Activated naive CD4-positive, alpha-beta T cell treated with anti-CD3 and anti-CD28 coated beads for 36 hours (primary cell): ENCODE measurements around the gene MRPL50. TPM values are rescaled to one million over a fixed set of nuclear protein-coding genes. Genes with fewer than 3 reads are reported as not detected.

Source experiments
- CTCF ChIA-PET: fragments of 350-600 bp; sonication (Branson Sonifier 250); formaldehyde crosslinking; loops from one replicate; lab custom pipeline; 2021; ENCODE audit warnings: antibody characterized with exemption; lab: Charles Lee
- DNase-seq: peaks from one replicate; pipeline ENCODE4 v3.0.0-alpha.2; 2020
- H3K27ac Mint-ChIP-seq: one replicate; pipeline ENCODE4 v1.8.0; 2021; ENCODE audit warnings: mild to moderate bottlenecking, mixed read lengths
- H3K27me3 Mint-ChIP-seq: one replicate; pipeline ENCODE4 v1.8.0; 2021; ENCODE audit warnings: low read depth, mixed read lengths
- H3K36me3 Mint-ChIP-seq: one replicate; pipeline ENCODE4 v1.8.0; 2021; ENCODE audit warnings: low read depth, mixed read lengths
- H3K4me1 Mint-ChIP-seq: one replicate; pipeline ENCODE4 v1.8.0; 2021; ENCODE audit warnings: low read depth, mixed read lengths
- H3K4me3 Mint-ChIP-seq: one replicate; pipeline ENCODE4 v1.8.0; 2021; ENCODE audit warnings: mild to moderate bottlenecking, moderate library complexity, mixed read lengths
- H3K9me3 Mint-ChIP-seq: one replicate; pipeline ENCODE4 v1.8.0; 2021; ENCODE audit warnings: mixed read lengths
- intact Hi-C: fragments of 100-400 bp; cut with micrococcal nuclease; formaldehyde crosslinking; loops from one replicate; pipeline ENCODE4 v1.15.1; 2023
- total RNA-seq, 2 experiments: library from RNA; stranded (reverse); gene quantifications; one replicate each; pipeline ENCODE4 v1.2.3, GENCODE V29; 2021

MRPL50 gene
- total RNA-seq, result 10 to 100 TPM; 13.2 to 14.3 TPM

DNA sequence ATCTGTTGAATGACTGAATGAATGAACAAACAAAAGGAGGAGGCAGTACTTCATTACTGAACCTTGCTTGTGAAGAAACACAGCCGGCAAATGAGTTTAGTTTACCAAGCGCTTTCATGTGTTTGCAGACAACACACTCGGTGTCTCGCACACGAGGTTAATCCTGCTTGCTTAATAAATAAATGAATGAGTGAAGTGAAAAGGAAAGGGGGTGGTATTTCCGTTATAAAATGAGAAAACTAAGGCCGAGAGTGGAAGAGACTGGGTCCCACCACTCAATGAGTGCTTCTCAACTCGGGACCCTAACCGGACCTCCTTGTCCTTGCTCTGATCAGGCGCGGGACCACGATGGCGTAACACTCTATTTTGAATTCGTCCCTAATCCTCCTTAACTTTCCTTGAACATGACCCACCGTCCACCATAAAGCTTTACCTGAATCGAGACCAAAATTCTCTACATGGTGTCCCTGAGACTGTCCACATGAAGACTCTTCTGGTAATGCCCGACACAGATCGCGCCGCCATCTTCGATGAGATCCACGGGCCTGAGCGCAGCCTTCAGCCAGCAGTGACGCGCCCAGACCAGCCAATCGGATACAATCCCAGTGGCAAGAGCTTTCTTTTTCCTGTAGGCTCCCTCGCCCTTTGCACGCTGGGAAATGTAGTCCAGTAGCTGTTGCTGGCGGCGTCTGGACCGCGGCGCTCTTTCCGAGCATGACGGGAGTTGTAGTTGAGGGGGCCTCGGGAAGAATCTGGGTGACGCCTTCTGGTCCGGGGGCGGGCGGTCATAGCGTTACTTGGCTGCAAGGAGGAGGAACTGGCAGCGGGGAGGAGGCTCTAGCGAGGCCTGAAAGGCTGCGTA is at the start of gene MRPL50, which contains the start of gene ZNF189:
TSS of gene MRPL50 (minus strand) at position 551 of the 862 bp plus-strand sequence. CDS start at position 525, 26 bp downstream.
TSS of gene ZNF189 (plus strand) at position 784 of the 862 bp plus-strand sequence. CDS start 306 bp downstream, outside the sequence.
- Mint-ChIP-seq H3K27ac (peak within 1 kb of the TSS; percentile 97), H3K27me3 (no peaks in the 10 kb centered on the region), H3K4me3 (peak within 1 kb of the TSS; percentile 92), H3K36me3 (peaks cover 72% of the 10 kb centered on the region), H3K4me1 (peaks cover 66% of the 10 kb centered on the region), H3K9me3 (peaks cover 15% of the 10 kb centered on the region)
- DNase-seq, result peak; percentile 99
- CTCF ChIA-PET, result interaction anchor here (1.2 to 2.2 kb wide), 2 partner anchors 10 to 136 kb away, joined by 3 to 9 read pairs; no protein-coding TSS in a partner anchor
- intact Hi-C loops, result loop anchor here (1.0 to 5.0 kb wide), 10 partner anchors 51 to 1578 kb away; partner anchors contain the start of genes INVS, MSANTD3, RNF20 and STX17

DNA sequence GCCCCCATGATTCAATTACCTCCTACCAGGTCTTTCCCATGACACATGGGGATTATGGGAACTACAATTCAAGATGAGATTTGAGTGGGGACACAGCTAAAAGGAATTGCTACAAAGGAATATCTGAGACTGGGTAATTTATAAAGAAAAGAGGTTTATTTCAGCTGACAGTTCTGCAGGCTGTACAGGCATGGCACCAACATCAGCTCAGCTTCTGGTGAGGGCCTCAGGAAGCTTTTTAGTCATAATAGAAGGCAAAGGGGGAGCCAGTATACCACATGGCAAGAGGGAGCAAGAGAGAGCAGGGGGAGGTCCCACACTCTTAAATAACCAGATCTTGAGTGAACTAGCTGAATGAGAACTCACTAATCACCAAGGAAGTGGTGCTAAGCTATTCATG is 48.3 kb upstream of the MRPL50 start:
- DNase-seq, result no peak
- intact Hi-C loops, result no loop called here
- H3K27me3 Mint-ChIP-seq, result peaks cover 54% of the 10 kb centered on the region
- no peak overlapping the region for H3K4me3 Mint-ChIP-seq
- peaks cover 9% of the 10 kb centered on the region for H3K4me1 Mint-ChIP-seq
- CTCF ChIA-PET, result no interaction called here
- H3K9me3 Mint-ChIP-seq, result peaks cover 2% of the 10 kb centered on the region
- H3K27ac Mint-ChIP-seq, result no peak overlapping the region
- no peaks in the 10 kb centered on the region for H3K36me3 Mint-ChIP-seq

DNA sequence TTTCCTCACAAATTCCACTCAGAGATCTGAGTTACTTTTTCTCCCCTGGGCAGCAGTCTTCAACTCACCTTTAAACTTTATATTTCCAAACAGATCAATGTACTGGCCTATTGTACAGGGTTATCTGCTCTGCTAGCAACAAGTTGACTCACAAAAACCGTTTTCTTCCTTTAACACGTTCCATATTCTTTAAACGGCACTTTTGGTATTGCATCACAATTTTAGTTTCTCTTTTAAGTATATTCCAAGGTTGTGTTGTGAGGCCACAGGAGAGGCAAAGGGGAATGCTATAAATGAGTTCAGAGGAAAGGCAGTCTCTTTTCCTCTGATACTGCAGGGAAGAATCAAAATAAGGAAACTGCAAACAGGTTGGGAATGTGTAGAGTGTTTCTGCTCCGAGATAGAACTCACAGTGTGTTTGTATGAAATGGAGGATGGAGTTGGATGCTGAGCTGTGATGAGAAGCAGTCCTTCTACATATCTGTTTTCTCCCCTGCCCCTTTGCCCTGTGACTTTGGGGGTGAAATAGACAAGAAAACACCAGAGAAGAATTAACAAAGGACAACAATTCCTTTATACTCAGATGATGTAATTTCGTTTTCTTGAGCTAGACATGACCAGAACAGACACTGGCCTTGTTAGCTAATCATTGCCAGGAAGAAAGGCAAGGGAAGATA is 47.1 kb upstream of the MRPL50 start:
- H3K4me1 Mint-ChIP-seq, result peaks cover 9% of the 10 kb centered on the region
- DNase-seq, result no peak
- H3K4me3 Mint-ChIP-seq, result no peak overlapping the region
- H3K27ac Mint-ChIP-seq, result no peak overlapping the region
- intact Hi-C loops, result no loop called here
- no peaks in the 10 kb centered on the region for H3K9me3 Mint-ChIP-seq
- no peaks in the 10 kb centered on the region for H3K36me3 Mint-ChIP-seq
- H3K27me3 Mint-ChIP-seq, result peaks cover 48% of the 10 kb centered on the region
- CTCF ChIA-PET, result interaction anchor here (0.7 kb wide), 2 partner anchors 13 to 88 kb away, joined by 3 to 4 read pairs; no protein-coding TSS in a partner anchor

DNA sequence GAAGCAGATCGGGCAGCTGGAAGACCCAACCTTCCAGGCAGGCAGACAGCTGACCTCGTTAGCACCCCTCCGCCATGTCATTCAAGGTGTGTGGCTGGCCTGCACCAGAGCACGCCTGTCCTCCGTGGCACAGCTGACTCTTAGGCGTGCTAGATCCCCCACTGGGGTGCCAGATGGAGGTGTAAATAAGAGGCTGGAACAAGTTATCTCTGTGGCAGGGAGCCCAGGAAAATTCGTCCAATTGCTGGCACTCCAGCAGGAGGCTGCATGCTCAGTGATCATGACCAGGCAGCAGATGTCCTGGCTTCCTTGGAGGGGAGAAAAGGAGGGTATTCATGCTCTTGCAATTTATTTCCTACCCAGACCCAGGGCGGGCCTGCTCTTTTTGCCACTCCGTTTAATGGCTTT is 45.0 kb upstream of the MRPL50 start:
- Mint-ChIP-seq H3K27me3 (peaks cover 44% of the 10 kb centered on the region), H3K4me3 (no peak overlapping the region), H3K27ac (no peak overlapping the region), H3K4me1 (no peaks in the 10 kb centered on the region), H3K9me3 (no peaks in the 10 kb centered on the region), H3K36me3 (no peaks in the 10 kb centered on the region)
- intact Hi-C loops, result no loop called here
- CTCF ChIA-PET, result no interaction called here
- no peak for DNase-seq

DNA sequence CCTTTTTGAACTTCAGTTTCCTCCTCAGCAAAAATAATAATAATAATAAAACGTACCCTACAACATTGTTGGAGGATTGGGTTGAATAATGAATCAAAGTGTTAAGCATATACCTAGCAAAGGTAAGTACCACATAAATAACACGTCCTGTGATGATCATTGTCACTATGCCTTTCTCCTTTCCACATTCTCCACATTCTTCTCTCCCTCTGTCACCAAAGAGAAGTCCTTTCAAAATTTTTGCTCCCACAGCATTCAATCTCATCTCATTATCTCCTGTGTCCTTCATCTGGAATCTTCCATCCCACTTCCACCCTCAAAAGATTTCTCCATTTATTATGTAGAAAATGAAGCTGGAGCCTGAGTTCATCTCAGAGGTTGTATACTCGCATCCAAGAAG is 44.3 kb upstream of the MRPL50 start:
- Mint-ChIP-seq H3K27me3 (peaks cover 42% of the 10 kb centered on the region), H3K4me3 (no peak overlapping the region), H3K9me3 (no peaks in the 10 kb centered on the region), H3K36me3 (no peaks in the 10 kb centered on the region), H3K27ac (no peak overlapping the region), H3K4me1 (no peaks in the 10 kb centered on the region)
- DNase-seq, result no peak
- intact Hi-C loops, result no loop called here
- CTCF ChIA-PET, result no interaction called here

DNA sequence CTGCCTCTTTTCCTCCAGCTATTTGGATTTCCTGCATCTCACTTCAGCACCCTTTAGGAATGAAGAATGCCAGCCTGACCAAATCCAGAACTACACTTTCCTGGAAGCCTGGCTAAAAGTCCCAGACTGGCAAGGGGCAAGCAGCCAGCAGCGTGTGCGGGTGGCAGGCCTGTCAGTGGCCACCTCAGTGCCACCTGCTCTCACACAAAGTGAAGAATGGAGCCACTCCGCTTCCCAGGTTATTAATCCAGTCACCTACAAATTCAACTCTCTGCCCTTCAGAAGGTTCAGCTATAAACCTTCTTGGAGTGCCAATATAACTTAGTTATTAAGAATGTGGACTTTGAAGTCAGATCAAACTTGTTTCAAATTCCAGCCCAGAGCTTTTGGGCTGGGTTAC is 43.9 kb upstream of the MRPL50 start:
- no peak overlapping the region for H3K27ac Mint-ChIP-seq
- no peaks in the 10 kb centered on the region for H3K36me3 Mint-ChIP-seq
- CTCF ChIA-PET, result no interaction called here
- no peak for DNase-seq
- no peaks in the 10 kb centered on the region for H3K9me3 Mint-ChIP-seq
- intact Hi-C loops, result no loop called here
- H3K4me1 Mint-ChIP-seq, result no peaks in the 10 kb centered on the region
- H3K4me3 Mint-ChIP-seq, result no peak overlapping the region
- peaks cover 42% of the 10 kb centered on the region for H3K27me3 Mint-ChIP-seq

DNA sequence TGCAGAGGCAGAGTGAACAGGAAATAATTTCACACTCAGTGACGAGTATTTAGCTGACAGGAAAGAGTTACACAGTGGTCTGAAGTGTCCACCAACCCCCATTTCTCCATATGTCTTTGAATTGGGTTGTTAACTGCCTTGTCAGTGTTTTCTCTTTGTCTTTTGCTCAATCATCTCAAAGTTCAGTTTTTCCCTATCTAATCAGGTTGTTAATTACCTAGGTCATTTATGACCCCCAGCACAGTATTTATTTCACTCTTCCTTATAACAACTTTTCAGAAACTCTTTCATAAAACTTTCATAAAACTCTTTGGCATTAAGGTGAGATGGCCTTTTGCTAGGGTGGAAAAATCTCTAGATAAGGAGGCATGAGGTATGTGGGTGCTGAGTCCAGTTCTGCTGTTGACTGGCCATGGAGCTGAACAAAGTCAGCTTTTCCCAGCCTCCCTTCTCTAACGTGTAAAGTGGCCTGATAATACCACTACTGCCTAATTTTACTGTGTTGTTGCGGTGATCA is 42.4 kb upstream of the MRPL50 start:
- Mint-ChIP-seq H3K4me1 (no peaks in the 10 kb centered on the region), H3K27me3 (peaks cover 38% of the 10 kb centered on the region)
- CTCF ChIA-PET, result no interaction called here

DNA sequence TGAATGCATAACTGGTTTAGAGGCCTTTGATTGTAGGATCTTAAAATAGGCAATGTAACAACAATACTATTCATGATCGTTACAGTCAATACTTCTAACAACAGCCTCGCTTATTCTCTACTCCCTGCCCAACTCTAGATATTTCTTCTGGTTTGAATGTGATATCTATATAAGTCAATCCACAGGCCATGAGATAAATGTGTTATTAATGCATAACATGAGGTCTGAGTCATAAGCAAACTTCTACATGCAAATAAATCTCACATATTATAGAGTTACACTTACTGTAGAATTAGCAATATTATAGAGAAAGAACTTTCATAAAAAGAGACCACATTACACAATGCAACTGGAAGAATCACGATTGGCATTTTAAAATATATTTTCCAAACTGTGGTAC is 40.1 kb upstream of the MRPL50 start:
- no peaks in the 10 kb centered on the region for H3K9me3 Mint-ChIP-seq
- H3K4me3 Mint-ChIP-seq, result no peak overlapping the region
- intact Hi-C loops, result no loop called here
- H3K27ac Mint-ChIP-seq, result no peak overlapping the region
- H3K36me3 Mint-ChIP-seq, result no peaks in the 10 kb centered on the region
- peaks cover 27% of the 10 kb centered on the region for H3K27me3 Mint-ChIP-seq
- no peak for DNase-seq
- CTCF ChIA-PET, result no interaction called here
- peaks cover 2% of the 10 kb centered on the region for H3K4me1 Mint-ChIP-seq

More for the DNA sequence above, 42.4 kb upstream of the MRPL50 start:
- H3K4me3 Mint-ChIP-seq, result no peak overlapping the region
- no peak overlapping the region for H3K27ac Mint-ChIP-seq
- no peaks in the 10 kb centered on the region for H3K9me3 Mint-ChIP-seq
- no peaks in the 10 kb centered on the region for H3K36me3 Mint-ChIP-seq
- intact Hi-C loops, result no loop called here
- DNase-seq, result no peak

DNA sequence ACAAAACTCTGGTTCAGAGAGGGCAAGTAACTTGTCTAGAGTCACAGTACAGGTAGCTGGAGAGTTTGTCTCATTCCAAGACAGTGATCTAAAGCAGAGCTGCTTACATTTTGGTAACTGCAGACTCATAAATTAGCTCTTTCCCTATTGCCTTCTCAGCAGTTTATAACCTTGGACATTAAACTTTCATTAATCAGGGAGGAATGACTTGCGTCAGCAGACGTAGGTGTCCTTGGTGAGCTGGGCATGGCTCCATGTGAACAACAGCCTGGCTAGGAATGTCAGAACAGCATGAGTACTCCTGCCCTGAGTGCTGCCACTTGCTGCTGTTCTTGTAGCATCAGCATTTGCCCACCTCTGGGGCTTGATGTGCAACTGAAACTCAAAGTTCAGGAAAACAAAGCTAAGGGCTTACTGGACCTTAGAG is 39.4 kb upstream of the MRPL50 start:
- no peak overlapping the region for H3K27ac Mint-ChIP-seq
- intact Hi-C loops, result no loop called here
- no peaks in the 10 kb centered on the region for H3K9me3 Mint-ChIP-seq
- no peak for DNase-seq
- no peak overlapping the region for H3K4me3 Mint-ChIP-seq
- CTCF ChIA-PET, result interaction anchor here (1.1 kb wide), 1 partner anchor 11 kb away, joined by 5 read pairs; no protein-coding TSS in a partner anchor
- peaks cover 2% of the 10 kb centered on the region for H3K4me1 Mint-ChIP-seq
- H3K27me3 Mint-ChIP-seq, result peaks cover 24% of the 10 kb centered on the region
- H3K36me3 Mint-ChIP-seq, result no peaks in the 10 kb centered on the region

DNA sequence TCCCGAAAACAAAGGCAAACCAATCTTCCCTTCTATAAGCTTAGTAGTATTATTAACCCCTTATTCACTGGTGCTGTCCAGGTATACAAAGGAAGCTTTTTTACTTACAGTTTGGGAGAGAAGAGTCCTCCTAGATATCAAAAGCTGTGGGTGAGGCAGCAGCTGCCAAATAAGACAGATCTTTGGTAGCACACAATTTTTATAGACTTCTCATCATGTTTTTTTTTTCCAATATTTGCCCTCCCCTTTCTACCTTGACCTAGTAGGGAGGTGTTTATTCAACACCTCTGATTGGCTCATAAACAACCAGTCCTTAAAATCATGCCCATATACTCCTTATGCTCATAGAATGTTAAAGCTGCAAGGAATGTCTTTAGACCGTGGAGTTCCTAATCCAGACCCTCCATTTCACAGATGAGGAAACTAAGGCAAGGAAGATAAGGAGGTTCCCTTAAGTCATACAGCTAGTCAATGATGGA is 37.2 kb upstream of the MRPL50 start, which contains the start of gene ALDOB:
TSS of gene ALDOB (minus strand) at position 174 of the 479 bp plus-strand sequence. CDS start 4,887 bp downstream, outside the sequence.
- DNase-seq, result no peak
- H3K4me3 Mint-ChIP-seq, result no peak within 1 kb of the TSS
- no peaks in the 10 kb centered on the region for H3K36me3 Mint-ChIP-seq
- peaks cover 26% of the 10 kb centered on the region for H3K27me3 Mint-ChIP-seq
- no peak within 1 kb of the TSS for H3K27ac Mint-ChIP-seq
- intact Hi-C loops, result no loop called here
- CTCF ChIA-PET, result no interaction called here
- H3K9me3 Mint-ChIP-seq, result no peaks in the 10 kb centered on the region
- H3K4me1 Mint-ChIP-seq, result peaks cover 2% of the 10 kb centered on the region

DNA sequence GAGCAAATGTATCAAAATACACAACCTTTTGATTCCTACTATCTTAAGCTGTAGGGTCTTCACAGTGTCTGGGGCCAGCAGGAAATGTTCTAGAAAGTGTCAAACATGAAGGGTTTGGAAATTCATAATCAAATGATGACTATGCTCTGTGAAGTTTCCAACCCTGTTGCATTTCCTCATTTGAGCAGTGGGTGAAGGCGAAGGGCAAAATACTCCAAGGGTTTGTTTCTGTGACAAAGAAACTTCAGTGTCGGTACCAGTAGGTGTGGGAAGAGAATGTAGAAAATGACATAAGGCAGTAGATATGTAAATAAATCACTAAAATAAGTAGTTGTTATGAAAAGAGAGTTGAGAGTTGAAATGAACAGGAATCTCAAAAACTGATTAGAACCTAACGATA is 36.6 kb upstream of the MRPL50 start:
- Mint-ChIP-seq H3K27me3 (peaks cover 27% of the 10 kb centered on the region), H3K9me3 (no peaks in the 10 kb centered on the region), H3K4me1 (peaks cover 2% of the 10 kb centered on the region), H3K27ac (no peak overlapping the region), H3K36me3 (no peaks in the 10 kb centered on the region), H3K4me3 (no peak overlapping the region)
- no peak for DNase-seq
- intact Hi-C loops, result no loop called here
- CTCF ChIA-PET, result no interaction called here

DNA sequence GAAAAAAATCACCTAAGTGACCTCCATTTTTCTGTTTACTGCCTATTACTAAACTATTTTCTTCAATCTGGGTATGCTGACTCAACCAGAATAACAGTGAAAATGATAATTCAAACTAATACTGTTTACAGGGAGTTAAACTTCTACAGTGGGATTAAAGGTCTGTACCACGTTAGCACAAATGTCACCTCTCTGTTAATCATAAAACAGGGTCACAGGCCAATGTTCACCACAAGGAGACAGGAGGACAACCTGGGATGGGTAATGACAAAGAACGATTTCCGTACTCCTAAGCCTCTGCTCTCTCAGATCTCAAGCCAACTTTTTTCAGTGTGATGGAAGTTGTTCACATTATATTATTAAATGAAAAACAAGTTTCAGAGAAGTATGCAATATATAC is 34.8 kb upstream of the MRPL50 start:
- Mint-ChIP-seq H3K27me3 (peaks cover 30% of the 10 kb centered on the region), H3K27ac (no peak overlapping the region), H3K36me3 (no peaks in the 10 kb centered on the region), H3K4me3 (no peak overlapping the region), H3K9me3 (no peaks in the 10 kb centered on the region), H3K4me1 (peaks cover 2% of the 10 kb centered on the region)
- CTCF ChIA-PET, result no interaction called here
- intact Hi-C loops, result no loop called here
- no peak for DNase-seq
